Ammon's horn (tissue), 1 donor: Measurements from ENCODE around the gene SPRN.
A peak's percentile ranks its signal among the peaks of the same experiment; 100 is the strongest.
"Not testable (repeated sequence)": the region's sequence is repeated elsewhere in the genome, so short reads cannot be mapped to it uniquely, and the experiment has no call there.

Source experiments
- DNase-seq: peaks from one replicate; pipeline ENCODE4 v3.0.0-alpha.2; 2016; ENCODE audit warnings: low spot score

SPRN gene

DNA sequence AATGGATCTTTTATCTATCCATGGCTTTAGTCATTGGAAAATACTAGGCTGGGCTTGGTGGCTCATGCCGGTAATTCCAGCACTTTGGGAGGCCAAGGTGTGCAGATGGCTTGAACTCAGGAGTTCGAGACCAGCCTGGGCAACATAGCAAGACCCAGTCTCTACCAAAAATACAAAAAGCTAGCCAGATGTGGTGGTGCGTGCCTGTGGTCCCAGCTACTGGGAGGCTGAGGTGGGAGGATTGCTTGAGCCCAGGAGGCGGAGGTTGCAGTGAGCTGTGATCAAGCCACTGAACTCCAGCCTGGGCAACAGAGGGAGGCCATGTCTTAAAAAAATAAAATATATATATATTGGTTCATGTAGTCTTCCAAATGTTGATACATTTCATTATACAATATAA lies 37.5 kb downstream of the SPRN start:
- not testable (repeated sequence) for DNase-seq

DNA sequence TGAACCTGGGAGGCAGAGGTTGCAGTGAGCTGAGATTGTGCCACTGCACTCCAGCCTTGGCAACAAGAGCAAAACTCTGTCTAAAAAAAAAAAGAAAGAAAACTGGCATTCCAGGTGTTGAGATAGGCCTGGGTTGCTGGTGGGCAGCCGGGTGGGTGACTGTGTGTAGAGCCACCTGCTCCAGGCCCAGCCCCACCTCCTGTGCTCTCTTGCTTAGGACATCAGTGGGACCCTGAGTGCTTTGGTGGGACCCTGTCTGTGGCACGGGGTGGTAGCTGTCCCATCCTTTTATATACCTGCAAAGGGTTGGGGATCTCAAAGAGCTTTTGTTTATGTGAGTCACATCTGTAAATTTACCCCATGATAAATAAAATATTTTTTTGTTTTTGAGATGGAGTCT lies 39.2 kb downstream of the SPRN start:
- no peak for DNase-seq

DNA sequence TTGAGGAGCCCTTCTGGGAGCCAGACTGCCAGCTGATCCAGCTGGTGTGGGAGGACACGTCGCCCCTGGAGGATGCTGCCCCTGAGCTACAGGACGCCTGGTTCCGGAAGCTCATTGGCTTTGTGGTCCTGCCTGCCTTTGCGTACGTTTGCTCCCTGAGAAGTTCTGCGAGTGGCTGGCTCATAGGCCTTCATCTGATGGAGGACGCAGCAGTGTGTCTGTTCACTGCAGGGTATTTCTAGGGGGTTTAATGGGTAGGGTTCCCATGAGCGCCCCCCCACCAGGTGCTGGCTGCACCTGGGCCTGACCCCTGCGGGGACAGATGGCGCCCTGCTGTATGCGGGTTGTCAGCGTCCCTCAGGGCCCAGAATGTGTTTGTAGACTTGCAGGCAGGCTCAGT lies 40.4 kb downstream of the SPRN start:
- DNase-seq: no peak

DNA sequence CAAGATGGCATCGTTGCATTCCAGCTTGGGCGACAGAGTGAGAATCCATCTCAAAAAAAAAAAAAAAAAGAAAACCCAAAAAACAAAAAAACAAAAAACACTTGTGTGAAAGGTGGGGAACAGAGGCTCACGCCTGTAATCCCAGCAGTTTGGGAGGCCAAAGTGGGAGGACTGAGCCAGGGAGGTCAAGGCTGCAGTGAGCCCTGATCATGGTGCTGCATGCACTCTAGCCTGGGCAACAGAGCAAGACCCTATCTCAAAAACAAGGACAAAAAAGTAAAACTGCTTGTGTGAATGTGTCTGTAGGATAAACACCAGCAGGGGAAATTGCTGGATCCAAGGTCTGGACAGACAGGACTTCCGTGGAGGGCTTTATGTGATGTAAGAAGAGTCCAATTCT lies 40.9 kb downstream of the SPRN start:
- no peak for DNase-seq

DNA sequence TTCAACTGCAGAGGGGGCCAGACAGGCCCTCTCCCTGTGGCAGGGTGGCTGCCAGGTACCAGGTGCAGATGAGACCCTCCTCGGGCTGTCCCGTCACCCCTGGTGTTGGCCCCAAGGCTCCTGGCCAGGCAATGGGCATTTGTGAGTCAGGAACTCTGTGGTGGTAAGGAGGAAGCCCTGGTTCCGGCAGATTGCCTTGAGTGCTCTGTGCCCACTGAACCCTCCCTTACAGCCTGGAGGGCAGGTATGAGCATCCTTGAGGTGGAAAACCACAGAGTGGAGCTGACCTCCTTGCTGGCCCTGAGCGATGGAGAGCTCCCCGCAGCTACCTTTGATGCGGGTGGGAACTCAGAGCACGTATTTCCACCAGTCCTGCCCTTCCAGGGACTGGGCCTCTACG lies 43.4 kb downstream of the SPRN start:
- no peak for DNase-seq

DNA sequence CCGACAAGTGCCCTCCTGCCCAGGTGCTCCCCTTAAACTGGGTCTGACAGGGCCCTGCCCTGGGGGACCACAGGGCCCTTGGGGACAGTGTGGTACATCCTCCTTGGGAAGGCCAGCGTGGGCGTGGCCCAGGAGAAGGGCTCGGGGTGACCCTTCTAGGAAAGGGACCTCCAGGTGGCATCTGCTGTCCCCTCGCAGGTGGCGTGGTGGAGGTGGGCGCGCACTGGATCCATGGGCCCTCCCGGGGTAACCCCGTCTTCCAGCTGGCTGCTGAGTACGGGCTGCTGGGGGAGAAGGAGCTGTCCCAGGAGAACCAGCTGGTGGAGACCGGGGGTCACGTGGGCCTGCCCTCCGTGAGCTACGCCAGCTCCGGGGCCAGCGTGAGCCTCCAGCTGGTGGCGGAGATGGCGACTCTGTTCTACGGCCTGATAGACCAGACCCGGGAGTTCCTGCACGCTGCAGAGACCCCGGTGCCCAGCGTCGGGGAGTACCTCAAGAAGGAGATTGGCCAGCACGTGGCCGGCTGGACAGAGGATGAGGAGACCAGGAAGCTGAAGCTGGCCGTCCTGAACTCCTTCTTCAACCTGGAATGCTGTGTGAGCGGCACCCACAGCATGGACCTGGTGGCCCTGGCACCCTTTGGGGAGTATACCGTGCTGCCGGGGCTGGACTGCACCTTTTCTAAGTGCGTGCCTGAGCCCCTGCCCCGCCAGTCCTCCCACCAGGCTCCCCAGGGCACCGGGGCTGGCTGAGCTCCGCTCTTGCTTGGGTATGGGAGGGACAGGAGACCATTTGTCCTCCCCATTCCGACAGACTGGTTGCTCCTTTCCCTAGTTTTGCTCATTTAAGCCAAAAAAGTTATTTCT lies 44.4 kb downstream of the SPRN start:
- peak; percentile 60 for DNase-seq

DNA sequence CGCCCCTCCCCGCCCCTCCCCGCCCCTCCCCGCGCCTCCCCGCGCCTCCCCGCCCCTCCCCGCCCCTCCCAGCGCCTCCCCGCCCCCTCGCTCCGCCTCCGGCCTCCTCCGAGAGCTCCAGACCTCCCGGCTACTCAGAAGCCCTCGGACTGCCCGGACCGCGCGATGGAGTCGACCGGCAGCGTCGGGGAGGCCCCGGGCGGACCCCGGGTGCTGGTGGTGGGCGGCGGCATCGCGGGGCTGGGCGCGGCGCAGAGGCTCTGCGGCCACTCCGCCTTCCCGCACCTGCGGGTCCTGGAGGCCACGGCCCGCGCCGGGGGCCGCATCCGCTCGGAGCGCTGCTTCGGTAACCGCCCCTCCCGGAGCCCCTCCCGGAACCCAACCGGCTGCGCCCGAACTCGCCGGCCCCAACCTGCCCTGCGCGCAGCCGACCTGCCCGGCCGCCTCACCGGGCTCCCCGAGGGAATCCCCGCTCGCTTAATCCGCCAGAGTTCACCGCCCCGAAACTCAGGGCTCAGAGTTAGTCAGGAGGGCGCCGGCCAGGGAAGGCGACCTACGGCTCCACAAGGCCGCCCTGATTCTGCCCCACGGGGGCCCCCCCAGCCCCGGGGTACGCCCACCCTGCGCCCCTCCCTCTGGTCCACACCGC lies 45.1 kb downstream of the SPRN start, which contains the start of gene PAOX:
PAOX (plus strand) TSS at position 111 of the 649 bp plus-strand sequence; CDS start at position 166, 55 bp downstream.
- peak; percentile 82 for DNase-seq

DNA sequence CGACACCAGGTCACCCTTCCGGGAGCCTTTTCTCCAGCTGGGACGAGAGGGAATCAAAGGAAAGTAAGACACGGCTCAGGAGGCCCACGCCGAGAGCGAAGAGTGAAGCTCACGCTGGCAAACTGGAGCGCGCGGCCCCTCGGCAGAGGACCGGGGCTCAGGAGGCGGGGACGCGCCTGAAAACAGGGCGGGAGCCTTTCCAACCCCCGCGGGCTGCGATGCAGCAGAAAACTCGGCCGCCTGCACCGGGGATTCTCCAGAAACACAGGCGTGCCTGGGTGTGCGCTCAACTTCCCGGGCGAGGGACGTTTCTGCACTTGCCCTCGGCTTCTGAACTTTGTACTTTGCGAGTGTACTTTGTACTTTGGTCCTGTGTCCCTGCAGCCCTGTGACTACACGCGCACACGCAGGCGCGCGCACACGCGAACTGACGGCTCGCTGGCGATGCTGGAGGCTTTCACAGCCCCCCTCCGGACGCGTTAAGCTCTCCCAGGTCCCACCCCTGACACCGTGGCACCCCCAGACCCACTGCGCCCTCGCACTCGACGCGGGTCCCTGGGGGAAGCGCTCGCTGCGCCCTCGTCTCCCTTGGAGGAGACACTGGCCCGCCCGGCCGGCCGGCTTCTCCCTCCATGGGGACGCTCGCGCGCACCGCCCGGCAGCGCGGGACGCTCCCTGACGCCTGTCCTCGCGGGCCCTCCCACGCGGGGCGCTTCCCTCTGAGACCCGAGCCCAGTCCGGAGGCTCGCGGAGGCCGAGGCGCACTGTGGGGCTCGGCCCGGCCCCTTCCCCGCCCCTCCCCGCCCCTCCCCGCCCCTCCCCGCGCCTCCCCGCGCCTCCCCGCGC lies 46.0 kb downstream of the SPRN start:
- DNase-seq: peak; percentile 70

DNA sequence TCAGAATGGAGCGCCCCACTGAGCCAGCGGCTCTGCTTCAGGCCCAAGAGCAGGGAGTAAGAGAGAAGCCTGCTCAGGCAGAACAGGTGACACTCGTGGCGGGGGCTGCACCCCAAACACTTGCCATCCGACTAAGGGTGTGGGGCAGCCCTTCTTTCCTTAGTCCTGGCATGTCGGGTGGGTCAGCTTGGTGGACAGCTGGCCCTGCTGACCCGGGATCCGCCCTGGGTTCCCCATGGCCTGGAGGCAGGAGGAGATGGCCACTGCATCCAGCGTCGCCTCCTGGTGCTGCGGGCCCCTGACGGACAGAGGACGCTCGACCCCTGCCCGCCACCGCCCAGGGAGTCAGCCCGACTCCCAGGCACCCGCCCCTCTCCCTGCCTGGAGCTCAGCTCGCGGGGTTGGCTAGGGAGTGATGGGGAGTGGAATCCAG lies 46.6 kb downstream of the SPRN start:
- DNase-seq: no peak

DNA sequence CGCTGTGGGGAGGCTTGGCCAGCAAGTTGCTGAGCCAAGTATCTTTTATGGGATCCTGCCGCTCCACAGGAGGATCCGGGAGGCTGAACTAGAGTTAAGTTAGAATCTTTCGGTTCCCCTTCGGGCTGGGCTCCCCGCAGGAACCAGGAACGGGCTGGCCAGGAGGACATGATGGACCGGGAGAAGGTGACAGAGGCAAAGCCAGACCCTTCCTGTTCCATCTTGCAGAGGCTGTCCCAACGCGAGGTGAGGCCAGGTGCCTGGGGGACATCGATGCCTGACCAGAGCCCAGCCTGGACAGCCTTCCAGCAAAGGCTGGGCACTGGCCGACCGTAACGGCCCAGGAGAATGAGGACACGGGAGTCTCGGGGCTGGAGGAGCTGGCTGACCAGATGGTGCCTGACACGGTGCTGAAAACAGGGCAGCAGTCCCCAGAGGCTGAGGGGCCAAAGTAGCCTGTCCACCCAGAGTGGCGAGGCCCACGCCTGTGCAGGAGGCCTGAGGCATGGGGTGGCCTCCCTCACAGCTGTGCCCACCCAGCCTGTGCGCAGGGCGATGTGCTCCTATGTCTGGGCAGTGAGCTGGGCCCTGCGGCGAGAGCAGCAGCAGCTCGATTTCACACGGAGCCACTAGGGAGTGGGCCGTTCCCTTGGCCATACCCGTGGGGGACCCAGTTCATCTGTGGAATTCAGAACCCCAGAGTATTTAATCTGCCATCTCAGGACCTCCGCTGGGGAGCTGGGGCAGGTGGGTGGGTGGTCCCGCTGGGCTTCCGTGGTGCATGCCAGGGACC lies 47.2 kb downstream of the SPRN start:
- DNase-seq: no peak

DNA sequence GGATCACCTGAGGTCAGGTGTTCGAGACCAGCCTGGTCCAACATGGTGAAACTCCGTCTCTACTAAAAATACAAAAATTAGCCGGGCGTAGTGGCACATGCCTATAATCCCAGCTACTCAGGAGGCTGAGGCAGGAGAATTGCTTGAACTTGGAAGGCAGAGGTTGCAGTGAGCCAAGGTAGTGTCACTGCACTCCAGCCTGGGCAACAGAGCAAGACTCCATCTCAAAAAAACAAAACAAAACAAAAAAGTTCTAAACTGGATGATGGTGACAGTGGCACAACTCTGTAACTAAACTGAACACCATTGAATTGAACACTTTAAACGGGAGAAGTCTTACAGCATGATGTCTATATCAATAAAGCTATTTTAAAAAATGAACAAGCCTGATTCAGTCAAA lies 48.2 kb downstream of the SPRN start:
- not testable (repeated sequence) for DNase-seq

DNA sequence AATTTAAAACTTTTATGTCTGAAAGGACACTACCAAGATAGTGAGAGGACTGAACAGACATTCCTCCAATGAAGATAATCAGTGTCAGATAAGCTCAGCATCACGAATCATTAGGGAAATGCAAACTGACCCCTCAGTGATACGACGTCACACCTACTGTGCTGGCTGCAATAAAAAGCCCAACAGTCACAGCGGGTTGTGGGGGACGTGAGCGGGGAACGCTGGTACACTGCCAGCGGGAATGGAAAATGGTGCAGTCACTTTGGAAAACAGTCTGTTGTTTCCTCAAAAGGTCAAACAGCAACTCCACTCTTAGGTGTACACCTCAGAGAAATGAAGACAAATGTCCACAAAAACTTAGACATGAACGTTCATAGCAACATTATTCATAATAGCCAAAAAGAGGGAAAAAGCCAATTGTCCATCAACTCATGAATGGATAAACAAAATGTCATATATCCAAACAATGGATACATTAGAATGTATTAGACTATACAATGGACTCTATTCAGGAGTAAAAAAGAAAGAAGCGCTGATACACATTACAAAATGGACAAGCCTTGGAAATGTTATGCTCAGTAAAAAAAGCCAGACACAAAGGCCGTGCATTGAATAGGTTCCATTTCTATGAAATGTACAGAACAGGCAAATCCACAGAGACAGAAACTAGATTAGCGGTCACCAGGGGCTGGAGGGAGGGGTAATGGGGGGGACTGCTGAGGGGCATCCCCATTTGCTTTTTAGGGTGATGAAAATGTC lies 48.9 kb downstream of the SPRN start:
- DNase-seq: peak; percentile 61

DNA sequence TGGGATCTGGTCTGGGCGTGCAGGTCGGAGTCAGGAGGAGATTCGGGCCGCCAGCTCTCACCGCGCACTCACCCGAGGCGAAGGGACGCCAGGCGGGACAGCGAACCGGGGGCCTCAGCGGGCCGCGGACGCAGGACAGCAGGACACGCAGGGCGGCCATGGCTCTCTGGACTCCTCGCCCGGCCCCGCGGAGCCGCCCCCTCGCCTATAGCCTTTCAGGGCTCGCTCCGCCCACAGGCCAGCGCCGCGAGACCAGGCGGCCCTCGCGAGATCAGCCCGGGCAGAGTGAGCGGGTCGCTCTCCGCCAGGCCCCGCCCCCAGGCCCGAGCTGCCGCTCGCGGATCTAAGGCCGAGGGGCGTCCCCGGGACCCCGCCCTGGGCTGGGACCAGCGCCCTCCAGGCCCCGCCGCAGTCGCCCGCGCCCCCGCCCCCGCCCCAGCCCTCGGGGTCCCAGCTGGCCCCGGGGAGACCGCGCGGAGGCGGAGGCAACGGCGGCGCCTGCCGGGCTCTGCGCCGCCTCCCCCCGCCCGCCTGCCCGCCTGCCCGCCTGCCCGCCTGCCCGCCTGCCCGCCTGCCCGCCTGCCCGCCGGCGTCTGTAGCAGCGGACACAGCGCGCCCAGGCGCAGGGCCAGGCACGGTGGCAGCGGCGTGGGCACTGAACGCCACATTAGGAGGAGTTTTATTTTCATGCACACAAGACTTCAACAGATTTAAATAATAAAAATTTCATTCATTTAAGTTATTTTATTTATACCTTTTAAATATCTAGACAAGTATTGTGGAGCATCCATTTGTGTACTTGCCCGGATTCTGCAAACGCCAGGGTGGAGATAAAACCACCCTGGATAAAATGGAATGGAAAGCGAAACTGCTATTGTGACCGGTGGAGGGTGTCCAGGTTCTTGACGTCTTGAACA lies 51.0 kb downstream of the SPRN start, which contains the start of gene ECHS1:
ECHS1 (minus strand) TSS at position 181 of the 917 bp plus-strand sequence; CDS start at position 160, 21 bp downstream.
- DNase-seq: peak; percentile 96

DNA sequence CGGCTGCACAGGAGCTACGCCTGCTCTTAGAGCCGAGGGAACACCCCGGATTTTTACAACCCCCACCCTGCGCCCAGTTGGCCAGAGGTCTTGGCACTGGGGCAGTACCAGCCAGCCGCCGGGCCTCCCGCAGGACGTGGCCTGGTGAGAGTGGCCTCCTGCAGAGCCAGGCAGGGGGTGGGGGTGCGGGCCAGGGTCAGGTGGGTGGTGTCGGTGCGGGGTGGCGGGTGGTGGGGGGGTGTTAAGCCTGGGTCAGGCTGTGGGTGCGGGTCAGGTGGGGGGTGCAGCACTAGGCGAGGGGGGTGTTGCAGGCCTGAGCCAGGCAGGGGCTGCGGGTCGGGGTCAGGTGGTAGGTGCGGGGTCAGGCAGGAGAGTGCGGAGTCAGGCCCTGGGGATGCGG lies 51.9 kb downstream of the SPRN start:
- no peak for DNase-seq
